Loucy (cell line): Measurements from ENCODE around the gene LMOD1.

ENCODE experiments used
- H2AFZ ChIP-seq: fragments of 200-600 bp; sonication (generic); 2 replicates; pipeline ENCODE4 v1.6.0; 2016; ENCODE audit warnings: antibody characterized with exemption, mild to moderate bottlenecking, low read length, moderate library complexity
- H3F3A ChIP-seq: fragments of 200-600 bp; 2 replicates; pipeline ENCODE4 v1.6.0; 2016; ENCODE audit warnings: antibody characterized with exemption, low read depth, mild to moderate bottlenecking
- H3K27me3 ChIP-seq: fragments of 200-600 bp; sonication (generic); 2 replicates; pipeline ENCODE4 v1.6.1; 2014; ENCODE audit warnings: low read length, mild to moderate bottlenecking; ENCODE audit not compliant: insufficient read depth, poor library complexity, severe bottlenecking
- H3K36me3 ChIP-seq: fragments of 200-600 bp; sonication (generic); 2 replicates; pipeline ENCODE4 v1.6.1; 2016; ENCODE audit warnings: low read length; ENCODE audit not compliant: insufficient read depth
- H3K4me1 ChIP-seq: fragments of 200-600 bp; sonication (generic); 2 replicates; pipeline ENCODE4 v1.5.1; 2014; ENCODE audit warnings: low read length, mild to moderate bottlenecking; ENCODE audit not compliant: insufficient read depth, poor library complexity, severe bottlenecking
- H3K4me2 ChIP-seq: fragments of 200-600 bp; sonication (generic); 2 replicates; pipeline ENCODE4 v1.6.0; 2014; ENCODE audit warnings: antibody characterized with exemption, low read length, low read depth, mild to moderate bottlenecking; ENCODE audit not compliant: poor library complexity, severe bottlenecking
- H3K4me3 ChIP-seq: fragments of 200-600 bp; sonication (generic); 2 replicates; pipeline ENCODE4 v1.5.1; 2014; ENCODE audit warnings: low read length, mild to moderate bottlenecking, mixed read lengths; ENCODE audit not compliant: poor library complexity, severe bottlenecking
- H3K79me2 ChIP-seq: fragments of 200-600 bp; sonication (generic); 2 replicates; pipeline ENCODE4 v1.6.1; 2014; ENCODE audit warnings: low read length; ENCODE audit not compliant: insufficient read depth
- H3K9ac ChIP-seq: fragments of 200-600 bp; sonication (generic); 2 replicates; pipeline ENCODE4 v1.6.0; 2014; ENCODE audit warnings: mild to moderate bottlenecking, low read depth, low read length, moderate library complexity; ENCODE audit not compliant: poor library complexity, severe bottlenecking
- H3K9me2 ChIP-seq: fragments of 200-600 bp; sonication (generic); replicated peaks from 2 replicates; pipeline ENCODE4 v1.6.1; 2016; ENCODE audit warnings: low read depth, low read length, mixed read lengths
- H3K9me3 ChIP-seq: fragments of 200-600 bp; sonication (generic); 2 replicates; pipeline ENCODE4 v1.6.1; 2014; ENCODE audit warnings: mild to moderate bottlenecking, antibody characterized with exemption, low read length, low read depth; ENCODE audit not compliant: insufficient read depth
- H4K20me1 ChIP-seq: fragments of 200-600 bp; sonication (generic); 2 replicates; pipeline ENCODE4 v1.6.0; 2014; ENCODE audit warnings: antibody characterized with exemption, low read length, mild to moderate bottlenecking; ENCODE audit not compliant: insufficient read depth, poor library complexity, severe bottlenecking
- CTCF ChIP-seq: fragments of 200-600 bp; sonication (generic); conservative IDR thresholded peaks from 2 replicates; pipeline ENCODE4 v1.5.1; 2014; ENCODE audit warnings: mild to moderate bottlenecking, antibody characterized with exemption, low read length
- EZH2phosphoT487 ChIP-seq: fragments of 200-600 bp; IDR thresholded peaks from 2 replicates; pipeline ENCODE4 v1.6.1; 2018; ENCODE audit warnings: antibody characterized with exemption, mild to moderate bottlenecking, moderate library complexity, borderline replicate concordance

LMOD1 gene

GRCh38 chr1:201925981-201926645 lies 20.2 kb downstream of the LMOD1 start:
- Histone ChIP-seq H3K27me3 (no peaks in the 10 kb centered on the region), H4K20me1 (no peaks in the 10 kb centered on the region), H3K9me3 (no peaks in the 10 kb centered on the region), H3K9me2 (no peaks in the 10 kb centered on the region), H3K4me1 (no peaks in the 10 kb centered on the region), H3K9ac (no peak overlapping the region), H3K4me3 (no peak overlapping the region), H3F3A (no peaks in the 10 kb centered on the region), H2AFZ (no peak overlapping the region), H3K36me3 (no peaks in the 10 kb centered on the region), H3K4me2 (no peak overlapping the region), H3K79me2 (no peaks in the 10 kb centered on the region)
- TF ChIP-seq EZH2phosphoT487, result no peak
- no peak for TF ChIP-seq CTCF

- Histone ChIP-seq H3K4me1 (no peaks in the 10 kb centered on the region), H3K4me3 (no peak overlapping the region), H2AFZ (no peak overlapping the region), H3K9me2 (no peaks in the 10 kb centered on the region), H3K9ac (no peak overlapping the region), H3K9me3 (no peaks in the 10 kb centered on the region), H3K27me3 (no peaks in the 10 kb centered on the region), H3K79me2 (no peaks in the 10 kb centered on the region), H4K20me1 (no peaks in the 10 kb centered on the region), H3K4me2 (no peak overlapping the region), H3K36me3 (no peaks in the 10 kb centered on the region), H3F3A (no peaks in the 10 kb centered on the region)
- no peak for TF ChIP-seq CTCF
- TF ChIP-seq EZH2phosphoT487, result no peak
Measured at GRCh38 chr1:201925301-201925567, 21.1 kb downstream of the LMOD1 start.

- no peak overlapping the region for H3K9ac ChIP-seq
- no peaks in the 10 kb centered on the region for H3K79me2 ChIP-seq
- no peak overlapping the region for H3K4me3 ChIP-seq
- H3K9me2 ChIP-seq, result no peaks in the 10 kb centered on the region
- H3K4me1 ChIP-seq, result no peaks in the 10 kb centered on the region
- H3K9me3 ChIP-seq, result no peaks in the 10 kb centered on the region
- no peaks in the 10 kb centered on the region for H3K27me3 ChIP-seq
- H3F3A ChIP-seq, result no peaks in the 10 kb centered on the region
- no peak for TF ChIP-seq CTCF
- TF ChIP-seq EZH2phosphoT487, result no peak
- H3K4me2 ChIP-seq, result no peak overlapping the region
- H2AFZ ChIP-seq, result no peak overlapping the region
- H3K36me3 ChIP-seq, result no peaks in the 10 kb centered on the region
- no peaks in the 10 kb centered on the region for H4K20me1 ChIP-seq
Measured at GRCh38 chr1:201921952-201922558, 24.3 kb downstream of the LMOD1 start.
